Measurements from ENCODE around the gene MRPL14.

MRPL14 gene

DNA sequence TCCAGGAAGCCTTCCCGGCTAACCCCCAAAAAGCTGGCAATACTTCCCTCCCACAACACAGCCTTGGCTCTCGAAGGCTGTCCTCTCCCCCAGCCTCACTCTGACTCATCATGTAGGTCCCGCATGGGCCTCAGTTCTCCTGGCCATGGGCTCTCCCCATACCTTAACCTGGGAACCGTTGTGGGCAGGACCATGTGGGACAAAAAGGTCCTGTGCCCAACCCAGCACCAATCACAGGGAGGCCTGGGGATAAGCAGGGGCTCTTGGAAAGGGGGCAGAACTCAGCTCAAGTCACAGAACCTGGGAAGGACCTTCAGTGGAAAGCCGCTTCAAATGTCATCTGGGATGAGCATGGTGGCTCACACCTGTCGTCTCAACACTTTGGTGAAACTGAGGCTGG lies 45.5 kb downstream of the MRPL14 start:
- no peak for DNase-seq (ENCODE audit: low read depth in 1 of 2, low spot score in 1 of 2)

DNA sequence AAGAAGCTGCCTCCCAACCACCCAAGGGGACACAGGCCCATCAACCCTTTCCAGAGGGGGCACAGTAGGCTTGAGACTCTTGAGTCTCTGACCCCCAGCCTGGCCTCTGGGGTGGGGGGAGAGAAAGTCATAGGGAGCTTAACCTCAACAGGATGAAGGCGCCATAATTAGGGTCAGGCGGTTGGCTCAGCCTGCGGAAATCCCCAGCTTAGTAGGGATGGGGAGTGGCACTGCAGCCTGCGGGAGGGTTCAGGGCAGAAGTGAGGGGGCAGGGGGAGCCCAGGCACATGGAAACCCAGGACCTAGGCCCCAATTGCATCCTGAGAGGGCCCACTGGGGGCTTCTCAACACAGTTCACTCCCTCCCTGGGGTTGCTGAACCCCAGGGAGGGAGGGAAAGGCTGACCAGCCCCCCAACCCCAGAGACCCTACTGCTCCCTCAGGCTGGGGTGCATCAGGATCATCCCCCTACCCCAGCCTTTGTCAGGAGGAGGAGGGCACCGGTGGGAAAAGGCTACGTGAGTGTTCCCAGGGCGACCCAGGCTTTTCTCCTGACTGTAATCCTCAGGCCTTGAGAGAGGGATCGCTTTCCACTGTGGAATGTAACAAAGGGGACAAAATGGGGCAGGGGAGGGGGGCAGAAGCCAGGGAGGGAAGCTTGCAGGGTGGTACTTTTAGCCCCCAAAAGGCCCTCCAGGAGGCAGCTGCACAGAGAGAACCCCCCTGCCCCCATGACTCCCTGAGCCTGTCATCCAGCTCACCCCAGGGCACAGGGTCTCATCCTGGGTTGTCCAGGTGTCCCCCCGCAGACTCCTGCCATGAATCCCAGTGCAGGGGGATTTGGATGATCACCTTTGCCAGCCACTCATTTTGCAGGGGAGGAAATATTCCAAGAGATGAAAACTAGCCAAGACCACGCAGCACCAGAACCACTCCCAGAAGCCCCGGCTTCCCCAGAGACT lies 46.4 kb downstream of the MRPL14 start:
- DNase-seq (ENCODE audit: low read depth in 1 of 2, low spot score in 1 of 2), result no peak

DNA sequence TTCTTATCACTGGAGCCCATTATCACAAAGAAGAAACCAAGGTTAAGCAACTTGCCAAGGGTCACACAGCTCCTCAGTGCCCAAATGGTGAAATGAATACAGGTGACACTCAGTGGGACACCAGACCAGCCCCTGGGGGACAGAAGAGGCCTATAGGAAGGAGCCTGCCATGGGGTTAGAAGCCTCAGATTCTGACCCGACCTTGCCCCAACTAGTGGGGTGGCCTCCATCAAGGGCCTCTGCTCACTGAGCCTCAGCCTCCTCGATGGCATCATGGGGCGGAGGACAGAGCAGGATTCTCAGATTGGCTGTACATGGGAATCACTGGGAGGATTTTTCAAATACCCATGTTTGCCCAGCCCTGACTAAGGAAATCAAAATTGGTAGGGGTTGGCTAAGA lies 47.6 kb downstream of the MRPL14 start:
- no peak for DNase-seq (ENCODE audit: low read depth in 1 of 2, low spot score in 1 of 2)

DNA sequence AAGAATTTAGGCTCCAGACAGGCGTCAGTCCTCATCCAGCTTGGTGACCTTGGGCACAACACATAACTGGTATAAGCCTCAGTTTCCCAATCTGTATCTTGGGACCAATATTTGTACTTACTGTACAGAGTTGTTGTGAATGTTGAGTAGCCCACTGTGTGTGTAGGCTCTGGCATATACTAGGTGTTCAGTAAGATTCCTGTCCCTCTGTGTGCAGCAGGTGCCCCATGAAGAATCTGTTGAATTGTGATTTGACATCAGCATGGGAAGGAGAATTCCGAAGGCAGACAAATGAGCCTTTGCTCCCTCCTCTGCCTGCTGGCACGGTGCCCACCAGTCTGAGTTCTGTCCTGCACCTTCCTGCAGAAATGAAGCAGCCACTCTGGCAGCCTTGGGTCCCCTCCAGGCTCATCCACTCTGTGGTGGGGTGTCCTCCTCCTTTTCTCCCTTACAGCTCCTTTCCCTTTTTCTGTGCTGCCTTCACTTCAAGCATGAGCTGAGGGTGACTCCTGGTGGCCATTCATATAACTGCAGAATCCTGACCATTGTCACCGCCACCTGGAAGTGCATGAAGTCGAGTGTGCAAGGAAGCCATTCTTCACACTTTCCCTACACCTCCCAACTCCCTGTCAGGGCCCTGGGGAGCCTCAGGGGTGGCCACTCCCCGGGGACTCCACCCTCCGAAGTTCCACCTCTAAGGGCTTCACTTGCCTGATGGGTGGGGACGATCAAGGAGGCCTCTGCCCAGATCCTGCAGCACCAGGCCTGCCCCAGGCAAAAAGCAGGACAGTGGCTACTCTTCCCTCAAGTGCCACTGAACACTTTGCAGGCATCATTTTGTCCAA lies 48.2 kb downstream of the MRPL14 start:
- peak; percentile 36 to 47 for DNase-seq (ENCODE audit: low read depth in 1 of 2, low spot score in 1 of 2)

GRCh38 chr6:44078219-44078826 lies 48.9 kb downstream of the MRPL14 start:
- no peak for DNase-seq (ENCODE audit: low read depth in 1 of 2, low spot score in 1 of 2)

- DNase-seq (ENCODE audit: low read depth in 1 of 2, low spot score in 1 of 2), result no peak
Measured at GRCh38 chr6:44077214-44077946, 49.9 kb downstream of the MRPL14 start.

GRCh38 chr6:44076356-44077213 lies 50.7 kb downstream of the MRPL14 start:
- DNase-seq (ENCODE audit: low read depth in 1 of 2, low spot score in 1 of 2), result no peak

DNA sequence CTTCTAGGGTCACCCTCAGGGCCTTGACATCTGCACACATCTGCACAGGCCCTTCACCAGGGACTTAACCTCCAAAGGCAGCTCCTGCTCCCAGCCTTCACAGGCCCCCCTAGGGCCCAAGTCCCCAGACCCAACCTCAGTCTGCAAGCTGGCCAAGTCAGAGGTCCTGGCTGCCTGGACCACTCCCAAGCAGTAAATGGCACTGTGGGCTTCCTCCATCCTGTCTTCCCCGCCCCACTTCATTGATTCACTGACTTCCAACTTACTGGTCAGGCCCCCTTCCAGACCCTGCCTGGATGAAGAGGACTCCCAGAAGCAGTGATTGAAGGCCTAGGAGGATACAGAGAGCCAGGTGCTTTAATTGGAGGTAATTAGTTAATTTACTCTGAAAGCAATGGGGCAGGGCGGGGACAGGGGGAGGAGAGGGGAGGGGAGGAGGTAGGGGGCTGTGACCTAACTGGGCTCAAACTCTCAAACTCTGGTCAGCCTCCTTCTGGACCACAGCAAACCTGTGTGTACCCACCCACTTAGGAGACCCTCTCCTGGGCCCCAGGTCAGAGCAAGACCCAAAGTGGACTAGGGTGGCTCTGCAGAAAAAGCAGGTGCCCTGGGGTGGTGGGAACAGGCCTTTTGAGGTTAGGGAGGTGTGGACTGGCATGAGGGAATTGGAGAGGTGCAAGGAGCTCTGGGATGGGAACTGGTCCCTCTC lies 51.5 kb downstream of the MRPL14 start:
- DNase-seq (ENCODE audit: low read depth in 1 of 2, low spot score in 1 of 2), result no peak

DNA sequence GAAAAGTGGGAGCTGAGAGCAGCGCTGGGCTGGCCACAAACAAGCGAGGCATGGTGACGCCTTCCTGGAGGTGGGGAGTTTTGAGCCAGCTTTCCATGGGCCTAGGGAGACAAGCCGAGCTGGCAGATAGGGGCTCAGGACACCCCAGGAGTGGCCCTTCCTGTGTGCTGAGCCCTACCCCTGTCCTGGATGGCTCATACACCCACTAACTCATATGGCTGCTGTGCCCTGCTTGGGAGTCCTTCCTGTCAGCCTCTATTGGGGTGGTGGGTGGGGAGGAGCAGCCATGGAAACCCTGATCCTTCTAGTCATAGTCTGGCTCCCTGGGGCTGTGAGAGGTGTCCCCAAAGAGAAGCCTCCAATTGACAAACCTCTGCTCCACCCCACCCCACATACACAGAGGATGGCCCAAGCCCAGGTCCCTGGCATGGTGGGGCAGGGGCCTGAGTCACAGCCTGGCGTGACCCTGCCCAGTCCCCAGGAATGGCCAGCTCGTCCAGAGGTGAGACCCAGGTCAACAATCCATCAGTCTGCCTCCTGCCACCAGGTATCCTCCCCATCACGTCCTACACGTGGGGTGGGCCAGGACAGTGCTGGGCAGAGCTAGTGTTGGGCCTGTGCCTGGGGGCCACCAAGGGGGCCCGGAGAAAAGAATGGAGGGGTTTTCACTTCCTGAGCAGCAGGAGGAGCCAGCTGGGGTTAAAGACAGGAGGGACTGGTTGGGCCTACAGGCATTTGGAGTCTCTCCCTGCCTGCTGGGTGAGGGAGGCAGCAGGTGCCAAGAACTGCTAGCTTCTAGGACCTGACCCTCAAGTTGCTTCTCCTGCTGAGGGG lies 52.2 kb downstream of the MRPL14 start:
- no peak for DNase-seq (ENCODE audit: low read depth in 1 of 2, low spot score in 1 of 2)

GRCh38 chr6:44074439-44074812 lies 52.8 kb downstream of the MRPL14 start:
- DNase-seq (ENCODE audit: low read depth in 1 of 2, low spot score in 1 of 2), result peak; percentile 33 to 37

DNA sequence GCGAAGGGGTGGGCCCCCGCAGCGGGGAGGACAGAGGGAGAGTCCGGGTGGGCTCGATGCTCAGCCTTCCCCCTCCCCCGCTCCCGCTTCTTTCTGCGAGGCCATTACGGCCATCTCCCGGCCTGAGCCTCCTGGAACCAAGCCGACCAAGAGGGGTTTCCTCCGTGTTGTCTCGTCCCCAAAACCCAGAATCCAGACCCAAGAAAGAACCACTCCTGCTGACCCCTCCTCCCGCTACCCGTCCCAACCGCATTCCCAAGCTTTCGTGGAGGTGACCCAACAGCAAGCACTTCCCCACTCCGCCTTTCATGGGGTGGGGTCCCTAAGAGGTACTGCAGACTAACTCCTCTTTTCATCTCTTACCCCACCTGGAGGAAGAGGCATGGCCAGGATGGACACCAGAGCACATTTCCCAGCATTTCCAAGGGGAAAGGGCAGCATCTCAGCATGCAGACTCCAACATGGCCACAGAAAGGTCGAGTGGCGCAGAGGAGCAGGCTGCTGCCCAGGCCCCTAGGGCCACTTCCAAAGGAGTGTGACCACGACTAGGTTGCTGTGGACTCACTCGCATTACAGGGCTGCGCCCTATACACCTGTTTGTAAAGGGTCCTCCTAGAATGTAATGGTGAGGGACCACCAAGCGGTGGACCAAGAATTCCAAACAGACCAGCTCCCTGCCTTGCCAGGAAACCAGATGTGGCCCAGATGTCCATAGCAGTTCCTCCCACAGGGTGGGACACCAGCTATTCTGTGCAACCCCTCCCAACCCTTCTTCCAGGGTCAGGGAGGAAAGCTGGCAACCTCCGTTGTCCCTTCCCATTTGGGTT lies 53.4 kb downstream of the MRPL14 start:
- DNase-seq (ENCODE audit: low read depth in 1 of 2, low spot score in 1 of 2), result no peak

DNA sequence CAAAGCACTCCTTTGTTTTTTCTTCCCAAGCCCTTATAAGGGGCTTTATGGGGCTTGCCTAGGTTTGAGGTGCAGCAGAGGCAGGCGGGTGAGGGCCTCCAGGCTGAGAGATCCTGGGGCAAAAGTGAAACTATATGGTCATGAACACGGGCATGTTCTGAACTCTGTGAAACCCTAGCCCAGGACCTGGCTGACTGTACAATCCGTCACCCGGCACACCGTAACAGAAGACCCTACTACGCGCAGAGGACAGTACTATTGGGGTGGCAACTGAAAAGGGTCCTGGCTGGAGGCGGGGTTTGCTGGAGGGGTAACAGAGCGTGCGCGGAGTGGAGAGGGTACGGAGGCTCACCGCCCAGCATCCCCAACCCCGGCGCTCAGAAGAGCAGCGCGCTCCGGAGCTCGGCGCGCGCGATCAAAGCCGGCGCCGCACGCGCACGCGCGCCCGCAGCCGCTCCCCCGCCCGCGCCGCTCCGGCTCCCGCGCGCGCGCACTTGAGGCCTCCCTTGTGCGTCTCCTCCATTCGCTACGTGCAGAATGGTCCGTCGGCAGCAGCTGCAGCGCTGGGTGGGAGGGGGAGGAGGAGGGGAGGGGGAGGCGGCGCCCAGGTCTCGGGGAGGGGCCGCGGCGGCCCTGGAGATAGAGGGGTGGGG lies 54.2 kb downstream of the MRPL14 start:
- DNase-seq (ENCODE audit: low read depth in 1 of 2, low spot score in 1 of 2), result peak; percentile 49 to 54

DNA sequence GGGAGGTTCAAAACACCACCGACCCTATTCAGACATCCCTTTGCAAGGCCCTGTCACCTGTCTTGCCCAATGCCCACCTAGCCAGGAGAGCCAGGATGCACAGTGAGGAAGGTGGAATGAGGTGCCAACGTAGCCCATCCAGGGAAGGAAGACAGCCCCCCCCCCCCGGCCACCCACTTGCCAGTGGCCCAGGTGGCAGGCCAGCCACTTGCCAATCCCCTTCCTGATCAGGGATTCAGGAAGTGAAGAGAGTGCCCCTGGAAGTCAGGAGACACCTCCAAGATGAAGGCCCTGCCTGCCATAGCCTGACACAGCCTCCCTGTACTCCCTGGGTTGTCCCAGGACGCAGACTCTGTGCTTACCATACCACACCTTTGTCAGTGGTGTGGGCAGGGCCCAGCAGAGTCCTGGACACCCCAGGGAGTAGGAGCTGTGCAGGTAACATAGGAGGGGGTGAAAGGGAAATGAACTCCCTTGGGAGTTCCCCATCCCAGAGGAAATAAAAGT lies 54.7 kb downstream of the MRPL14 start:
- no peak for DNase-seq (ENCODE audit: low read depth in 1 of 2, low spot score in 1 of 2)

DNA sequence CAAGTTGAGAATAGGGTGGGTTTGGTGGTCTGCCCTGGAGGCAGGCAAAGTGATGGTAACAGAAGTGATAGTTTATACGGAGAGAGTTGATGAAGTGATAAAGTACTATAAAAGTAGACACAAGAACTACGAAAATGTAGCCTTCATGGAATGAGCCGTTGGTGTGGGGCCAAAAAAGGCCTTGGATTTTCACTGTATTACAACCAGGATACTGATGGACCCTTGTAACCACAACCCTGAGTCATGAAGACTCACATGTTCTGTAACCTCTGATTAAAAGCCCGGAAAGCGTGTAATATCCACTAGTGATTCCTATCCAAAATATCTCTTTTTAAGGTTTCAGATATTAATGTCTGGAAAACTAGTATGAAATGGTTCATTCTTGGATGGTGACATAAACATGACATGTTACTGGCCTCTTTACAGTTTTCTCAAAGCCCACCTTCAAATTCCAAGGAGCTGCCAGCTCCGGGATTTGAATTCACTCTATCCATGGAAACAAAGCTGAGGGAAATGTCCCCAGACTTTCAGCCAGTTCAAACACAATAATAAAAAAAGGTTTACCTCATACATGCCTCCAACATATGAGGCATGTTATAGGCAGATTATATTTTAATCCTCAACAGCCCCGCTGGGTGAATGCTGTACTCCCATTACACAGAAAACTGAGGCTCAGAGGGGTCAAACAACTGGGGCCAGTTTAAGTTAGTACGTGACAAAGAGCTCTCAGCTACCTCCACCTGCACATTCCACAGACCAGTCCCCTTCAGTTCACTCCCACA lies 55.4 kb downstream of the MRPL14 start:
- no peak for DNase-seq (ENCODE audit: low read depth in 1 of 2, low spot score in 1 of 2)

- DNase-seq (ENCODE audit: low read depth in 1 of 2, low spot score in 1 of 2), result no peak
Measured at GRCh38 chr6:44068607-44069296, 58.5 kb downstream of the MRPL14 start.
